ENCODE data around the gene CYBA.

The CYBA gene

GRCh38 chr16:88661468-88661867, 10.6 kb upstream of the CYBA start:
- H3K27ac ChIP-seq (ENCODE audit: low read depth, low read length) = no peak overlapping the region
- H3K36me3 ChIP-seq (ENCODE audit: control insufficient read depth, insufficient read depth, low read length) = peaks cover 25% of the 10 kb centered on the region
- no peaks in the 10 kb centered on the region for H3K27me3 ChIP-seq (ENCODE audit: control insufficient read depth, insufficient read depth, low read length)
- H3K4me1 ChIP-seq (ENCODE audit: control insufficient read depth, insufficient read depth, low read length) = no peaks in the 10 kb centered on the region; the same call in 1 of the 2 replicates
- no peaks in the 10 kb centered on the region for H3K9me3 ChIP-seq (ENCODE audit: control insufficient read depth, insufficient read depth, low read depth, low read length)
- no peak overlapping the region for H3K4me3 ChIP-seq (ENCODE audit: low read depth, low read length)
- H3K9ac ChIP-seq (ENCODE audit: low read length) = no peak overlapping the region

GRCh38 chr16:88659160-88659559, 8.3 kb upstream of the CYBA start:
- H3K4me3 ChIP-seq (ENCODE audit: low read depth, low read length) = no peak overlapping the region
- peaks cover 41% of the 10 kb centered on the region for H3K36me3 ChIP-seq (ENCODE audit: control insufficient read depth, insufficient read depth, low read length)
- no peaks in the 10 kb centered on the region for H3K27me3 ChIP-seq (ENCODE audit: control insufficient read depth, insufficient read depth, low read length)
- no peaks in the 10 kb centered on the region for H3K9me3 ChIP-seq (ENCODE audit: control insufficient read depth, insufficient read depth, low read depth, low read length)
- H3K27ac ChIP-seq (ENCODE audit: low read depth, low read length) = no peak overlapping the region
- no peak overlapping the region for H3K9ac ChIP-seq (ENCODE audit: low read length)
- H3K4me1 ChIP-seq (ENCODE audit: control insufficient read depth, insufficient read depth, low read length) = no peaks in the 10 kb centered on the region; the same call in 1 of the 2 replicates

- H3K27ac ChIP-seq (ENCODE audit: low read depth, low read length) = no peak overlapping the region
- H3K27me3 ChIP-seq (ENCODE audit: control insufficient read depth, insufficient read depth, low read length) = no peaks in the 10 kb centered on the region
- H3K9me3 ChIP-seq (ENCODE audit: control insufficient read depth, insufficient read depth, low read depth, low read length) = no peaks in the 10 kb centered on the region
- H3K4me1 ChIP-seq (ENCODE audit: control insufficient read depth, insufficient read depth, low read length) = no peaks in the 10 kb centered on the region; the same call in 1 of the 2 replicates
- H3K36me3 ChIP-seq (ENCODE audit: control insufficient read depth, insufficient read depth, low read length) = peaks cover 45% of the 10 kb centered on the region
- H3K9ac ChIP-seq (ENCODE audit: low read length) = no peak overlapping the region
- no peak overlapping the region for H3K4me3 ChIP-seq (ENCODE audit: low read depth, low read length)
Measured at GRCh38 chr16:88658714-88659113, 7.9 kb upstream of the CYBA start.

- Histone ChIP-seq H3K36me3 (ENCODE audit: control insufficient read depth, insufficient read depth, low read length) (peaks cover 51% of the 10 kb centered on the region), H3K4me1 (ENCODE audit: control insufficient read depth, insufficient read depth, low read length) (no peaks in the 10 kb centered on the region; the same call in 1 of the 2 replicates), H3K27me3 (ENCODE audit: control insufficient read depth, insufficient read depth, low read length) (no peaks in the 10 kb centered on the region), H3K4me3 (ENCODE audit: low read depth, low read length) (no peak overlapping the region), H3K9me3 (ENCODE audit: control insufficient read depth, insufficient read depth, low read depth, low read length) (no peaks in the 10 kb centered on the region), H3K27ac (ENCODE audit: low read depth, low read length) (no peak overlapping the region), H3K9ac (ENCODE audit: low read length) (no peak overlapping the region)
Measured at GRCh38 chr16:88657371-88657770, 6.5 kb upstream of the CYBA start.

- no peaks in the 10 kb centered on the region for H3K27me3 ChIP-seq (ENCODE audit: control insufficient read depth, insufficient read depth, low read length)
- H3K27ac ChIP-seq (ENCODE audit: low read depth, low read length) = no peak overlapping the region
- H3K9ac ChIP-seq (ENCODE audit: low read length) = no peak overlapping the region
- H3K4me1 ChIP-seq (ENCODE audit: control insufficient read depth, insufficient read depth, low read length) = peaks cover 4% of the 10 kb centered on the region
- no peaks in the 10 kb centered on the region for H3K9me3 ChIP-seq (ENCODE audit: control insufficient read depth, insufficient read depth, low read depth, low read length)
- H3K36me3 ChIP-seq (ENCODE audit: control insufficient read depth, insufficient read depth, low read length) = peaks cover 56% of the 10 kb centered on the region
- H3K4me3 ChIP-seq (ENCODE audit: low read depth, low read length) = no peak overlapping the region
Measured at GRCh38 chr16:88656291-88656980, 5.6 kb upstream of the CYBA start.

GRCh38 chr16:88655733-88656281, 5.0 kb upstream of the CYBA start:
- no peak overlapping the region for H3K27ac ChIP-seq (ENCODE audit: low read depth, low read length)
- no peak overlapping the region for H3K4me3 ChIP-seq (ENCODE audit: low read depth, low read length)
- H3K4me1 ChIP-seq (ENCODE audit: control insufficient read depth, insufficient read depth, low read length) = peaks cover 8% of the 10 kb centered on the region
- no peak overlapping the region for H3K9ac ChIP-seq (ENCODE audit: low read length)
- peaks cover 56% of the 10 kb centered on the region for H3K36me3 ChIP-seq (ENCODE audit: control insufficient read depth, insufficient read depth, low read length)
- H3K27me3 ChIP-seq (ENCODE audit: control insufficient read depth, insufficient read depth, low read length) = no peaks in the 10 kb centered on the region
- H3K9me3 ChIP-seq (ENCODE audit: control insufficient read depth, insufficient read depth, low read depth, low read length) = no peaks in the 10 kb centered on the region

DNA sequence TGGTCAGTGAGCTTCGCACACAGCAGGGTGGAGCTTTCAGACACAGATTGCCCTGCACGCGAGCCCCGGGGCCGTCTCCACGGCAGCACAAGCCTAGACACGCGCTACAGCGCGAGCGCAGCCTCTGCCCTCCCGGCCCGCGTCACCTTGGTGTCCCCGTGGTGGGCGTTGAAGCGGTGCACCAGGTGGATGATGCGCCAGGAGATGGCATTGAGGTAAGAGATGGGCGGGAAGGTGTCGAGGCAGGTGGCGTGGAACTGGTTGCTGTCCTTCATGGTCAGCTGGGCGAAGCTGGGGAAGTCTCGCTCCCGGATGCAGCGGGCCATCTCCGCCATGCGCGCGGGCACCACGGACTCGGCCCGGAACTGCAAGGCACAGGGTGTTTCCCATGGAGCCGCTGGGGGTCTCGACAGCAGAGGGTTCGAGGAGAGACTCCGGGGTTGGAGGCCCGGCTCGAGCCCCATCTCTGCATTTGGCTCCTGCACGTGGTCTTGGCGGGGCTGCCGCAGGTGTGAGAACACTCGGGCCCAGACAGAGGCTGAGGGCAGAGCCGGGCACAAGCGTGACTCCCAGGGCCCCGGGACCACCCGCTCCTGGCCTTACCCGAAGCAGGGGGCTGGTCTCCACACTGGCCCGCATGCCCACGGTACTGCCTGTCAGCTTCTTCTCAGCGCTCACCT, 4.3 kb upstream of the CYBA start:
- H3K9ac ChIP-seq (ENCODE audit: low read length) = no peak overlapping the region
- peaks cover 9% of the 10 kb centered on the region for H3K4me1 ChIP-seq (ENCODE audit: control insufficient read depth, insufficient read depth, low read length)
- H3K4me3 ChIP-seq (ENCODE audit: low read depth, low read length) = no peak overlapping the region

DNA sequence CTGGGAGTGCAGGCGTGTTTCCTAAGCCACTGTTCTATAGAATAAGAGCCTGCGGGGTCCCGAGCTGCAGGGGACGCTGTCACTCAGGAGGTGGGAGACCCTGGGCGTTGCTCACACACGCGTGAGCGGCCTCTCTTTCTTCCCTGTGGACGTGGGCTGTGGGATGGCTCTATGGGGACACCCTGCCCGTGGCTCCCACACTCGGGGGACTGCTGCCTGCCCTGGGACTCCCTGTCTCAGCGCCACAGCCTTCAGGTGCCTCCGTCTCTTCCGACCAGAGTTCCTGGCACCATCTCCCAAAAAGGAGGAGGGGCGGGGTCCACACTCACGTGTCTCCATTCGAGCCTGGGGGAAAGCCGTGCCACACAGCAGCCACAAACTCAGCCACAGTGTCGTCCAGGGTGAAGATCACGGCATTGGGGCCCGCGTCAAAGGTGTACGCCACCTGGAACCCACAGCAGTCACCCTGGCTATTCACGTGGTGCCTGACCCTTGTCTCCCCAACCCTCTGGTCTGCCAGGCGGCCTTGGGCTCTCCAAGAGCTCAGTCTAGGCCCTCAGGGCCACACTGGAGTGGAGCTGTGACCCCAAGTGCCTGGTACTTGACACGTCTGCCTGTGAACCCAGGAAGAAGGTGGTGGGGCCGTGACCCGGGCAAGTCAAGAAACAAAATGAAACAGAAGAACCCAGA, 3.7 kb upstream of the CYBA start:
- Histone ChIP-seq H3K36me3 (ENCODE audit: control insufficient read depth, insufficient read depth, low read length) (peaks cover 56% of the 10 kb centered on the region), H3K27ac (ENCODE audit: low read depth, low read length) (no peak overlapping the region), H3K27me3 (ENCODE audit: control insufficient read depth, insufficient read depth, low read length) (no peaks in the 10 kb centered on the region), H3K9ac (ENCODE audit: low read length) (no peak overlapping the region), H3K4me1 (ENCODE audit: control insufficient read depth, insufficient read depth, low read length) (peaks cover 15% of the 10 kb centered on the region), H3K4me3 (ENCODE audit: low read depth, low read length) (no peak overlapping the region), H3K9me3 (ENCODE audit: control insufficient read depth, insufficient read depth, low read depth, low read length) (no peaks in the 10 kb centered on the region)

More for the DNA sequence above, 4.3 kb upstream of the CYBA start:
- Histone ChIP-seq H3K9me3 (ENCODE audit: control insufficient read depth, insufficient read depth, low read depth, low read length) (no peaks in the 10 kb centered on the region), H3K36me3 (ENCODE audit: control insufficient read depth, insufficient read depth, low read length) (peaks cover 56% of the 10 kb centered on the region), H3K27me3 (ENCODE audit: control insufficient read depth, insufficient read depth, low read length) (no peaks in the 10 kb centered on the region), H3K27ac (ENCODE audit: low read depth, low read length) (no peak overlapping the region)

DNA sequence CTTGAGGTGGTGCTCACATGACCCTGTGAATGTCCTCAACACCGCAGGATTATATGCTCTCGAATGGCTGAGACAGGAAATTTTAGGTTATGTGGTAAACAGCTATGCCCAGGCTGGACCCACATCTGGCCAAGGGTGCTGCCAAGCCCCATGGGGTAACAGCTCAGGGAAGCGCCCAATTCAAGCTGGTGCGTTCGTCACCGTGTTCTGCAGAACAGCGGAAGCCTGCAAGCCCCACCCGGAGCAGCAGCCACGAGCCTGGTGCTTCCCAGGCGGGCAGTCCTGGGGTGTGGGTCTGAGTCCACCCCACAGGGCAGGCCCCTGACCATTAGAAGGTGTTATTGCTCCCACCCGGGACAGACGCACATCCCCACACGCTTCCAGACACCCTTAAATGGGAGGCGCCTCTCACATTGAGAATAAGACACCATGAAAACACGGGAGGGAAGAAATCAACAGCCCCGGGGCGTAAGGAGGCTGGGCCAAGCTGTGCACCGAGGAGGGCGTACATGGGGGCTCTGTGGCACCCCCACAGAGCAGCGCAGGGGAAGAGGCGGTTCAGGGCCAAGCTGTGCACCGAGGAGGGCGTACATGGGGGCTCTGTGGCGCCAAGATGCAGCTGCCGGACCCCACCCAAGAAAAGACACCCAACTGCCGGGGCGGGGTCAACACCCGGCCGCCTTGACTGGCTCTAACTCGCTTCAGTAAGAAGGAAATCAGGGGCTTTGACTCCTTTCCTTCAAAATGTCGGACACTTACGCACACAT, 2.9 kb upstream of the CYBA start:
- Histone ChIP-seq H3K9ac (ENCODE audit: low read length) (no peak overlapping the region), H3K4me1 (ENCODE audit: control insufficient read depth, insufficient read depth, low read length) (peaks cover 15% of the 10 kb centered on the region), H3K9me3 (ENCODE audit: control insufficient read depth, insufficient read depth, low read depth, low read length) (no peaks in the 10 kb centered on the region), H3K27me3 (ENCODE audit: control insufficient read depth, insufficient read depth, low read length) (no peaks in the 10 kb centered on the region), H3K36me3 (ENCODE audit: control insufficient read depth, insufficient read depth, low read length) (peaks cover 56% of the 10 kb centered on the region), H3K27ac (ENCODE audit: low read depth, low read length) (no peak overlapping the region), H3K4me3 (ENCODE audit: low read depth, low read length) (no peak overlapping the region)

GRCh38 chr16:88653101-88653500, 2.2 kb upstream of the CYBA start:
- no peak overlapping the region for H3K4me3 ChIP-seq (ENCODE audit: low read depth, low read length)
- H3K4me1 ChIP-seq (ENCODE audit: control insufficient read depth, insufficient read depth, low read length) = peaks cover 15% of the 10 kb centered on the region
- no peak overlapping the region for H3K27ac ChIP-seq (ENCODE audit: low read depth, low read length)
- no peaks in the 10 kb centered on the region for H3K27me3 ChIP-seq (ENCODE audit: control insufficient read depth, insufficient read depth, low read length)
- no peaks in the 10 kb centered on the region for H3K9me3 ChIP-seq (ENCODE audit: control insufficient read depth, insufficient read depth, low read depth, low read length)
- no peak overlapping the region for H3K9ac ChIP-seq (ENCODE audit: low read length)
- H3K36me3 ChIP-seq (ENCODE audit: control insufficient read depth, insufficient read depth, low read length) = peaks cover 52% of the 10 kb centered on the region

Data from HUES6 (cell line).